ENCODE measurements around the gene TSFM.

TSFM gene

DNA sequence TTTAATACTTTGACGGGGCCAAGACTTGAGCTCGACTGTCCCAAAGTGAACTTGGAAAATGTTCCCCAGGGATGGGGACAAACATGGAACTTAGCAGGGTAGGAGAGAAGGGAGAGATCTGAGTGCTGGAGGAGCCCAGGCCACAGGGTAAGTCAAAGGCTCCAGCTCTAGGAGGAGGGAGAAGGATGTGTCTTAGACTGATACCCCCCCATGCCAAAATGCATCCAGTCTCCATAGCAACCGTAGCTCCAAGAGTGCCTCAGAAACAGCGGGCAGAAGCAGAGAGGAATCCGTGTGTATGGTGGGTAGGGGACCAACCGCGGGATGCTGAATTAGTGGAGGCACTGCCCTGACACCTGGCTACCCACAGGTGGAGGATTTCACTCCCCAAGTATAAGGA, 43.2 kb upstream of the TSFM start:
- ATAC-seq, result no peak
- TF ChIP-seq ZC3H10 (CRISPR knock-in tag; IDR thresholded peaks at IDR 0.05) (no peak), TCF4 (CRISPR knock-in tag; IDR thresholded peaks at IDR 0.05; ENCODE audit: borderline replicate concordance) (no peak), ZNF565 (CRISPR knock-in tag; conservative IDR thresholded peaks at IDR 0.05; ENCODE audit: low read depth) (no peak), ZNF70 (CRISPR knock-in tag; IDR thresholded peaks at IDR 0.05) (no peak), OSR1 (CRISPR knock-in tag; IDR thresholded peaks at IDR 0.05) (no peak), ZFP3 (CRISPR knock-in tag; IDR thresholded peaks at IDR 0.05) (no peak), TOX (CRISPR knock-in tag; IDR thresholded peaks at IDR 0.05; ENCODE audit: borderline replicate concordance) (no peak), ZNF8 (CRISPR knock-in tag; IDR thresholded peaks at IDR 0.05) (no peak), ESRRG (CRISPR knock-in tag; IDR thresholded peaks at IDR 0.05) (no peak), SNAI2 (CRISPR knock-in tag; IDR thresholded peaks at IDR 0.05) (no peak), RARB (CRISPR knock-in tag; IDR thresholded peaks at IDR 0.05) (no peak), BACH2 (CRISPR knock-in tag; IDR thresholded peaks at IDR 0.05; ENCODE audit: borderline replicate concordance) (no peak), CSDC2 (CRISPR knock-in tag; IDR thresholded peaks at IDR 0.05) (no peak), GLIS3 (CRISPR knock-in tag; IDR thresholded peaks at IDR 0.05) (no peak), PPARA (CRISPR knock-in tag; IDR thresholded peaks at IDR 0.05; ENCODE audit: borderline replicate concordance) (no peak), PATZ1 (CRISPR knock-in tag; IDR thresholded peaks at IDR 0.05; ENCODE audit: borderline replicate concordance) (no peak), ARNTL (CRISPR knock-in tag; IDR thresholded peaks at IDR 0.05; ENCODE audit: borderline replicate concordance, low read depth) (no peak)
- TF ChIP-seq, protein P1, sequence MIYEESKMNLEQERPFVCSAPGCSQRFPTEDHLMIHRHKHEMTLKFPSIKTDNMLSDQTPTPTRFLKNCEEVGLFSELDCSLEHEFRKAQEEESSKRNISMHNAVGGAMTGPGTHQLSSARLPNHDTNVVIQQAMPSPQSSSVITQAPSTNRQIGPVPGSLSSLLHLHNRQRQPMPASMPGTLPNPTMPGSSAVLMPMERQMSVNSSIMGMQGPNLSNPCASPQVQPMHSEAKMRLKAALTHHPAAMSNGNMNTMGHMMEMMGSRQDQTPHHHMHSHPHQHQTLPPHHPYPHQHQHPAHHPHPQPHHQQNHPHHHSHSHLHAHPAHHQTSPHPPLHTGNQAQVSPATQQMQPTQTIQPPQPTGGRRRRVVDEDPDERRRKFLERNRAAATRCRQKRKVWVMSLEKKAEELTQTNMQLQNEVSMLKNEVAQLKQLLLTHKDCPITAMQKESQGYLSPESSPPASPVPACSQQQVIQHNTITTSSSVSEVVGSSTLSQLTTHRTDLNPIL (CRISPR knock-in tag; IDR thresholded peaks at IDR 0.05; ENCODE audit: low read depth), result no peak

- ATAC-seq, result no peak
- no peak for TF ChIP-seq TSHZ2 (CRISPR knock-in tag; IDR thresholded peaks at IDR 0.05)
- TF ChIP-seq TCF4 (CRISPR knock-in tag; IDR thresholded peaks at IDR 0.05; ENCODE audit: borderline replicate concordance), result no peak
- no peak for TF ChIP-seq ISL1 (CRISPR knock-in tag; IDR thresholded peaks at IDR 0.05)
- no peak for TF ChIP-seq SNAI2 (CRISPR knock-in tag; IDR thresholded peaks at IDR 0.05)
- no peak for TF ChIP-seq OSR1 (CRISPR knock-in tag; IDR thresholded peaks at IDR 0.05)
- TF ChIP-seq POU6F1 (CRISPR knock-in tag; IDR thresholded peaks at IDR 0.05; ENCODE audit: borderline replicate concordance, low read depth), result no peak
- no peak for TF ChIP-seq ZFP30 (CRISPR knock-in tag; IDR thresholded peaks at IDR 0.05)
- TF ChIP-seq ZFP3 (CRISPR knock-in tag; IDR thresholded peaks at IDR 0.05), result no peak
- TF ChIP-seq, protein P1 (CRISPR knock-in tag; IDR thresholded peaks at IDR 0.05; ENCODE audit: low read depth), result no peak
- TF ChIP-seq BACH2 (CRISPR knock-in tag; IDR thresholded peaks at IDR 0.05; ENCODE audit: borderline replicate concordance), result no peak
- no peak for TF ChIP-seq RARB (CRISPR knock-in tag; IDR thresholded peaks at IDR 0.05)
- no peak for TF ChIP-seq ZNF70 (CRISPR knock-in tag; IDR thresholded peaks at IDR 0.05)
- TF ChIP-seq ZC3H10 (CRISPR knock-in tag; IDR thresholded peaks at IDR 0.05), result no peak
- no peak for TF ChIP-seq ESRRG (CRISPR knock-in tag; IDR thresholded peaks at IDR 0.05)
- no peak for TF ChIP-seq ARNTL (CRISPR knock-in tag; IDR thresholded peaks at IDR 0.05; ENCODE audit: borderline replicate concordance, low read depth)
- no peak for TF ChIP-seq PPARA (CRISPR knock-in tag; IDR thresholded peaks at IDR 0.05; ENCODE audit: borderline replicate concordance)
- TF ChIP-seq ZNF8 (CRISPR knock-in tag; IDR thresholded peaks at IDR 0.05), result no peak
- TF ChIP-seq TOX (CRISPR knock-in tag; IDR thresholded peaks at IDR 0.05; ENCODE audit: borderline replicate concordance), result no peak
- no peak for TF ChIP-seq CSRNP3 (CRISPR knock-in tag; IDR thresholded peaks at IDR 0.05)
Observed at GRCh38 chr12:57739914-57740538, 42.6 kb upstream of the TSFM start.

Measured in SK-N-SH treated with all-trans-retinoic acid at 6 μM for 48 hours (cell line).